Activated CD4-positive, alpha-beta T cell treated with anti-CD3 and anti-CD28 coated beads for 24 hours (primary cell): ENCODE measurements around the gene SIRT4.
"Not testable (repeated sequence)": the region's sequence is repeated elsewhere in the genome, so short reads cannot be mapped to it uniquely, and the experiment has no call there.

Experiments
- DNase-seq, 2 donors: peaks; one replicate each; pipeline ENCODE4 v3.0.0-alpha.2; 2020; ENCODE audit warnings: low read depth in 2 of 2

The SIRT4 gene

DNA sequence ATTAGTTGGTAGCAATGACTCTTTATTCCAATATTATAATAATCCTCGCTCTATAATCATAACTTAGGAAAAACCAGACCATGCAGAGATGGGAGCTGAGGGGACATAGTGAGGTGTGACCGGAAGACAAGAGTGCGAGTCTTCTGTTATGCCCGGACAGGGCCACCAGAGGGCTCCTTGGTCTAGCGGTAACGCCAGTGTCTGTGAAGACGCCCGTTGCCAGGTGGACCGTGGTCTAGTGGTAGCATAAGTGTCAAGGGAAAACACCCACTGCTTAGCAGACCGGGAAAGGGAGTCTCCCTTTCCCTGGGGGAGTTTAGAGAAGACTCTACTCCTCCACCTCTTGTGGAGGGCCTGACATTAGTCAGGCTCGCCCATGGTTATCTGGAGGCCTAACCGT, 33.3 kb downstream of the SIRT4 start:
- DNase-seq: peak in 1 of 2 donors; percentile 33

DNA sequence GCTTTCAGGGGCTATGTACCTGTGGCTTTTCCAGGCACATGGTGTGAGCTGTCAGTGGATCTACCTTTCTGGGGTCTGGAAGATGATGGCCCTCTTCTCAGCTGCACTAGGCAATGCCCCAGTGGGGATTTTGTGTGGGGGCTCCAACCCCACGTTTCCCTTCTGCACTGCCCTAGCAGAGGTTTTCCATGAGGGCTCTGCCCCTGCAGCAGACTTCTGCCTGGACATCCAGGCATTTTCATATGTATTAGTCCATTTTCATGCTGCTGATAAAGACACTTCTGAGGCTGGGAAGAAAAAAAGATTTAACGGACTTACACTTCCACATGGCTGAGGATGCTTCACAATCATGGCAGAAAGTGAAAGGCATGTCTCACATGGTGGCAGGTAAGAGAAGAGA, 34.3 kb downstream of the SIRT4 start:
- DNase-seq: not testable (repeated sequence)

DNA sequence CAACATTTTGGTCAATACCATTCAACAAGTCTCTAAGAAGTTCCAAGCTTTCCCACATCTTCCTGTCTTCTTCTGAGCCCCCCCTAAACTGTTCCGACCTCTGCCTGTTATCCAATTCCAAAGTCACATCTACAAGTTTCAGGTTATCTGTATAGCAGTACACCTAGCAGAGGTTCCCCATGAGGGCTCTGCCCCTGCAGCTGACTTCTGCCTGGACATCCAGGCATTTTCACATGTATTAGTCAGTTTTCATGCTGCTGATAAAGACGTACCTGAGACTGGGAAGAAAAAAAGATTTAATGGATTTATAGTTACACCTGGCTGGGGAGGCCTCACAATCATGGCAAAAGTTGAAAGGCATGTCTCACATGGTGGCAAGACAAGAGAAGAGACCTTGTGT, 35.6 kb downstream of the SIRT4 start:
- no peak for DNase-seq

DNA sequence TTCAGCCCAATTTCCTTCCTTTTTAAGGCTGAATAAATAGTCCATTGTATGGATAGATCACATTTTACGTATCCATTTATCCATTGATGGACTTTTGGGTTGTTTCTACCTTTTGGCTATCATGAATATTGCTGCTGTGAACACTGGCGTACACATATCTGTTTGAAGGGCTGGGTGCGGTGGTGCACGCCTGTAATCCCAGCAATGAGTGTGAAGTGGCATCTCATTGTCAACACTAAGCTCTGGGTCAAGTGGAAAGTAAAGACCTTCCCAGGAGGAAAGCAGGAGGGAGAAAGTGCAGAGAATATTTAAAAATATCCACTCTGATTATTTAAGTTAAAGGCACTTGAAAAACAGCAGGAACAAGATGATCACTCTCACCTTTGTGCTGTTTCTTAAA, 37.1 kb downstream of the SIRT4 start:
- DNase-seq: no peak

DNA sequence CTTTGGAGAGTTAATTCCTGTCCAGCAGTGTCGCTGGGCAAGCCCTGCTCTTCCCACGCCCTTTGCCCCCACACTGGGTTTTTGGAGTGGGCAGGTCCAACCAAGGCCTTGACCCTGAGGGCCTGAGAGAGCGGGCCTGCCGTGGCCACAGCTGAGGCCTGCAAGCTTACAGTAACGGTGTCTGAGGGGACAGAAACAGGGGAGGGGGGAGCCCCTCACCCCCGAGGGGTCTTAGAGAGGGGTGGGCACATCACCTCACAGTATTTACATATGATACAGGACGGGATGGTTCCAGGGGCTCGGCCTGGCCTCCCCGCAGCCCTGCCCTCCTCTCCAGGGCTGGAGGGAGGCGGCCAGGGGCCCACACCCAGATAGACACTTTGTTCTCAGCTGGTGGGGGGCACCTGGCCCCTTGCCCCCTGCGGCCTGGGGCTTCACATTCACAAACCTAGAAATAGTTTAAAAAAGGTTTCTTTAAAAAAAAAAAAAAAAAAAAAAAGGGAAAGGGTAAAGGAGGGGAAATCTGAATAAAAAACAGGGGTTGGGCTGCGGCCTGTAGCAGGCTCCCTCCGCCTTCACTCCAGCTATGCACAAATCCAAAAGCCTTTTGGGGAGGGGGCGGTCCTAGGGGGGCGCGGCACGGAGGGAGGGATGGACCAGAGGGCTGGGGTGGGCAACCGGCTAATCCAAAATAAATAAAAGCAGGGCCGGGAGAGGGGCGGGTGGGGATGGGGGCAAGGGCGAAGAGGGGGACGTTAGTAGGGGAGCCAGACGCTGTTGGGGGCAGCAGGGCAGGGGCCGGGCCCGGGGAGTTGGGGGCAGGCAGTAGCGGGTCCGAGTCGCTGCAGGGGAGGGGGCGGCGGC, 40.3 kb downstream of the SIRT4 start:
- DNase-seq: no peak

DNA sequence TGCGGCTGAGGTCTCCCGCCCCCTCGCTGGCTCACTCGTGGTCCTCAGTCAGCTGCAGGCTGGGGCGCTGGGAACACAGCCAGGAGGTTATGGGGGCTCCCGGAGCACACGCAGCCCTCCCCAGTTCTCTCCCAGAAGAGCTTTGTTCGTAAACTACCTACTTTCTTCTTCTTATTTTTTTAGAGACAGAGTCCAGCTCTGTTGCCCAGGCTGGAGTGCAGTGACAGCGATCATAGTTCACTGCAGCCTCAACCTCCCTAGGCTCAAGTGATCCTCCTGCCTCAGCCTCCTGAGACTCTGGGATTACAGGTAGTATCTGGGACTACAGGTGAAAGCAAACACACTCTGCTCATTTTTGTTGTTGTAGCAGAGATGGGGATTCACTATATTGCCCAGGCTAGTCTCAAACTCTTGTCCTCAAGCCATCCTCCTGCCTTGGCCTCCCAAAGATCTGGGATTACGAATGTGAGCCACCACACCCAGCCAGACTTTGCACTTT, 41.0 kb downstream of the SIRT4 start:
- no peak for DNase-seq

DNA sequence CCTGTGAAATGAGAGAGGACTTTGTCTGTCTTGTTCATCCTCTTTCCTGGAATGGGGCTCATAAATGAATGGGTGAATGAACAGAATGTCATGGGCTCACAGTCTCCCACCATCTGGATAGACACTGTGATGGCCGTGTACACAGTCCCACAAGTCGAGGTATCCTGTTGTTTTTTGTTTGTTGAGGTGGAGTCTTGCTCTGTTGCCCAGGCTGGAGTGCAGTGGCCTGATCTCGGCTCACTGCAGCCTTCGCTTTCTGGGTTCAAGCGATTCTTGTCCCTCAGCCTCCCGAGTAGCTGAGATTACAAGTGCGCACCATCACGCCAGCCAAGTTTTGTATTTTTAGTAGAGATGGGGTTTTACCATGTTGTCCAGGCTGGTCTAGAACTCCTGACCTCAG, 41.6 kb downstream of the SIRT4 start:
- DNase-seq: no peak

DNA sequence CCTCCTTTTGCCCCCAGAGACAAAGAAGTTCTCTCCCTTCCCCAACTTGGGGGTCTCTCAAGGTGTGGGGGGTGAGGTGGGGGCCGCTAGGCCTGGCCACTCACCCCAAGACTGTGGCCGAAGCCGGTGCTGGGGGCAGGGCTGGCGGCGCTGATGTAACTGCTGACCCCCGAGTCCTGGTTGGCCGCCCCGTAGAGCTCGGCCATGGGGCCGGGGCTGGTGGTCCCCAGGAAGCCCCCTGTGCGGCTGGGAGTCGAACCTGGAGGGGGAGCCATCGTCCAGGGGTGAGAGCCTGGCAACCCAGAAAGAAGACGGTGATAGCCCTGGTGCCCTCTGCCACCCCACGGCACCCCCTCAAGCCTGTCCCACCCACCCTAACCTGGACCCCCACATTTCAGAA, 43.9 kb downstream of the SIRT4 start:
- DNase-seq: no peak

DNA sequence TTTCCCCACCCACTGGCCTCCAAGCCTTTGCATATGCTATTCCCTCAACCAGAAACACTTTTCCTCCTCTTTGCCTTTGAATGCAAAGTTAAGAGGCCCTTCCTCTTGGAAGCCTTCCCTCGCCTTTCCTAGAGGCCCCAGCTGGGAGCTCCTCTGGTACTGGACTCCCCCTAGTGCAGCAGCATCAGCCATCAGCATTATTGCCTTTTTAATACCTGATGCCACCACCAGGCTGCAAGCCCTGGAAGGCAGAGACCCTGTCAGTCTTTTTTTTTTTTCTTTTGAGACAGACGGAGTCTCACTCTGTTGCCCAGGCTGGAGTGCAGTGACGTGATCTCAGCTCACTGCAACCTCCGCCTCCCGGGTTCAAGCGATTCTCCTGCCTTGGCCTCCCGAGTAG, 44.6 kb downstream of the SIRT4 start:
- no peak for DNase-seq

DNA sequence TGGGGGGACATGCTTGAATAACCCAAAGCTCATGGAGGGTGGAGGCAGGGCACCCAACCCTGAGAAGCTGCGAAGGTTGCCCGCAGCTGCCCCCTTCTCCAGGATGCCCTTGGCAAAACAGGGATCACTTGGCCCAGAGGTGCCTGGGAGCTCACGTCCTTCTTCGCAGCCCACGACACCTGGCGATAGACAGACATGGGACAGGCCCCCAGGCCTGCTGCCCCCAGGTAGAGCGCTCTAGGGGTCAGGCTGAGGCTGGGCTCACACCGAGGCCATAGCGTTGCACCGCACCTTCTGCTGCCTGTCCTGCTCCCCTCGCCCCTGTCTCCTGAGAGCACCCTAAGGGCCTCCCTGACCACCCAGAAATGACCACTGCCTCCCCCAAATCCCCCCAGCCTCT, 45.6 kb downstream of the SIRT4 start:
- DNase-seq: no peak

DNA sequence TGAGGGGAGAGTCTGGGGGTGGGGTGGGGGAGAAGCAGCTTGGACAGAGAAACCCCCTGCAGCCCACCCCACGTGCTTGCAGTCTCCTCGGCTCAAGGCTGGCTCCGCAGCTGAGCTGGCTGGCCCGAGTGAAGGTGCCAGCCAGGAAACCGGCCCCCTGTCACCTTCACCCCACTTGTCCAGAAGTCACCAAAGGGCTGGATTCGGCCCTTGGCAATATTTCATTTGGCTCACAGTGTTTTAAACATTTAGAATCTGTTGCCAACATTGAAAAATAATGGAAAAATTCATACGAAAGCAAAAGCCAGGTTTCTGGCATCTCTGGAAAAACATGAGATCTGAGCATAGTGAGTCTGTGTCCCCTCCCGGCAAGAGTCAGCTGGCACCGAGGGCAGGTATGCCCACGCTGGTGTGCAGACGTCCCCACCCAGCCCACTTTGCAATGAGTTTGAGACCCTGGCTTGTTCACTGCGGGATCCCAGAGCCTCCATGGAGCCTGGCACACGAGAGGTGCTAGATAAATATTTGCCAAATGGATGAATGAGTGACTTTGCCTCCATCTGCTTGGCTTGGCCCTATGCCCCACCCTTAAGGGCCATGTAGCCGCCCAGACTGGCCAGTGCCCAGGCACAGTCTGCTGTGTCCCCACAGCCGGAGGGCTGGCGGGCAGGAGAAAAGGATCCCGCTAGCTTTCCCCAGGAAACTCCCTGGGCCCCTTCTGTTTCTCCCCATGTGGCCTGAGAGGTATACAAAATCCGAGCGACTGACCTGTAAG, 48.6 kb downstream of the SIRT4 start:
- DNase-seq: no peak

DNA sequence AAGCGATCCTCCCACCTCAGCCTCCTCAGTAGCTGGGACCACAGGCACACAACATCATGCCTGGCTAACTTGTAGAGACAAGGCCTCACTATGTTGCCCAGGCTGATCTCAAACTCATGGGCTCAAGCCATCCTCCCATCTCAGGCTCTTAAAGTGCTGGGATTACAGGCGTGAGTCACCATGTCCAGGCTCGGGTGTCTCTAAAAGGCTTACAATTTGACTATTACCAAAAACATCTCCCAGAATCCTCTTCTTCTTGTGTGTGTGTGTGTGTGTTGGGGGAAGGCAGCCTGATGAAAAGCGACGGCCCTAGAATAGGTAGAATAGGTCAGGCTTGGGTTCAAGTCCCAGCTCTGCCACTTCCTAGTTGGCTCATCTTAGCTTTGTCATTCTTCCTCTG, 50.0 kb downstream of the SIRT4 start:
- DNase-seq: no peak

DNA sequence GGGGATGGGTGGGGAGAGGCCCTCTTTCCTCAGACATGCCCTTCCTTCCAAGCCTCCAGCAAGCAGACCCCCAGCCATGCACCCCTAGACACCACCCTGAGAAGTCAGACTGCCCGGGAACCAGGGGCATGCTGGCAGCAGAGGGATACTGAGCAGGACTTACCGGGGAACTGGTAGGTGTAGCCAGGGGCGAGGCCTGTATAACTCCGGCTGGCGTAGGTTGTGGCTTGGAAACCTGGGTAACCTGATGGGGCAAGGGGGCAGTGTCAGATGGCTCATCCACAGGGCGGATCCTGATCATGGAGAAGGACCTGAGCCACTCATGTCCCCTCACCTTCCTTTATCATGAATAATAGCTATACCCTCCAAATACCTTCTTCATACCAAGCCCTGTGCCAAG, 51.0 kb downstream of the SIRT4 start:
- DNase-seq: no peak

DNA sequence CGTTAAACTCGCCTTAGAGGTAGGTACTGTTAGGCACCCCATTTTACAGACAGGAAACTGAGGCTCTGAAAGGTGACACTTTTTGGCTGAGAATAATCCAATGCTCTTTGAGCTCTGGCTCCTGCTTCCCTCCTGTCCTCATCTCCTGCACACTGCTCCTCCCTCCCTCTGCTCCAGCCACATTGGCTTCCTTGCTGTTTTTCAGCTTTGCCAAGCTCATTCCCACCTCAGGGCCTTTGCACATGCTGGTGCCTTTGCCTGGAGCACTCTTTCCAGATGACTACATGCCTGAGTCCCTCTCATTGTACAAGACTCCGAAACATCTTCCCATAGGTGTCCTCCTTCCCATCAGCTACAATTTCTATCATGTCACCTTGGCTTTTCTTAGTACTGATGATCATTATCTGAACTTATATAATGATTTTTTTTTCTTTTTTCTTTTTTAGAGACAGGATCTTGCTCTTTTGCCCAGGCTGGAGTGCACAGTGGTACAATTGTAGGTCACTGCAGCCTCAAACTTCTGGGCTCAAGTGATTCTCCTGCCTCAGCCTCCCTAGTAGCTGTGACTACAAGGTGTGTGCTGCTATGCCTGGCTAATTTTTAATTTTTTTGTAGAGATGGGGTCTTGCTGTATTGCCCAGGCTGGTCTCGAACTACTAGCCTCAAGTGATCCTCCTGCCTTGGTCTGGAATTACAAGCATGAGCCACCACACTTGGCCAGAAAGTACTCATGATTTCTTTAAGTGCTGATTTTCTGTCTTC, 51.6 kb downstream of the SIRT4 start:
- no peak for DNase-seq

DNA sequence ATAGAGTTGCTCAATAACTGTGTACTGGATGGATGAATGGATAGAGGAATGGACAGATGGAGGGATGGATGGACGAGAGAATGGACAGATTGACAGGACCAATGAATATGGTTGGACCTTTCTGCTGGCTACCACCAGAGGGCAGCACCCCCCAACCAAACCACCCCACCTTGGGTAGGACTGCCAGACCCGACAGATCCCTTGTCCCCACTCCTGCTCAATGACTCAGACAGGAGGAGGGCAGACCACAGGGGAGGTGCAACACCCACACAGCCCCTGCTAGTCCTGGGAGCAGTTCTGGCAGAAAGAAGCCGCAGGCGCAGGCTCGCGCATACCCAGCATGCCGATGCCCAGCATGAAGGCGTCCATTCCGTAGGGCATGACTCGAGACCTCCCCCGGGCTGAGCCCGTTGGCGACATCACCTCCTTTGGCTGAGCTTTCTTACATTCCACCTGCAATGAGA, 54.5 kb downstream of the SIRT4 start:
- peak; percentile 61 to 73 for DNase-seq

DNA sequence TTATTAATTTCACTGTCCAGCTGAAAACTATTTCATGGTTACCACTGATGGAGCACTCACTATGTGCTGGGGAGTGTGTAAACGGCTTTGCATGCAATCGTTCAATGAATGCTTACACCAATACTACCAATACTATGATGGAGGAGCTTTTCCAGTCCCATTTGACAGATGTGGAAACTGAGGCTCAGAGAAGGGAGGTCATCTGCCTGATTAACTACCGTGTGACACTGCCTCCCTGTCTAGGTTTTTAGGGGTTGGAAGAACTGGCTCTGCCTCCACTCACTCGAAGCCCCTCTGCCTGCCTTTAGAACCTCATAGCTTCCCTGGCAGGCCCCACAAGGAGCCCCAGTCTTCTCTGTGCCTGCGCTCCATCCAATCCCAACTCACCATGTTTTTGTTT, 55.0 kb downstream of the SIRT4 start:
- DNase-seq: no peak

DNA sequence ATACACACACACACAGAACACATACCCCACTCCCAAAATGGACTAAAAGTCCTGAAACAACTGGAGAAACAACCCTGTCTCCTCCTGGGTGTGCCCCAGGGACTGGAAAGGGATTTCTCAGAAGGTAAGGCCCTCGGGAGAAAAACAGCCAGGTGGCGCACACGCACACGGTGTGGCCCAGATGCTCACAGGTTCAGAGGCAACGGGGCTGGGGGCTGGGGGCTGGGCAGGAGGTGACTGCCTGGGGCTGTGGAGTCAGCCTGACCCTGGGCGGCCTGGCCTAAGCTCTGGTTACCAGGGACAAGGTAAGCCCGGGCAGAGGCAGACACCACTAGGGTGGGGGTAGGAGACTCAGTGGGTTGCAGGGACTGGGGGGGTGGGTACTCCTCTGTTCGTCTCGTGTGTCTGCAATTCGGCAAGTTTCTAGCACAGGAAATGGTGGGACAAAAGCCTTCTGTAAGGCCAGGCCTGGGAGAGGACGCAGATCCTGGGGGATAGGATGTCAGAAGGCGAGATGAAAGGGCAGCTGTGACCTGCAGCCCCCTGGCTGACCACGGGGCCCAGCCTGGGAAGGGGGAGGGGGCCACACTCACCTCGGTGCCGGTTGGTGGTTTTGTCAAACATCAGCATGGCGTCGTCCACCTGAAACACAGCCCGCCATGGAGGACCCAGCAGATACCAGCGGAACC, 56.4 kb downstream of the SIRT4 start:
- DNase-seq: no peak

DNA sequence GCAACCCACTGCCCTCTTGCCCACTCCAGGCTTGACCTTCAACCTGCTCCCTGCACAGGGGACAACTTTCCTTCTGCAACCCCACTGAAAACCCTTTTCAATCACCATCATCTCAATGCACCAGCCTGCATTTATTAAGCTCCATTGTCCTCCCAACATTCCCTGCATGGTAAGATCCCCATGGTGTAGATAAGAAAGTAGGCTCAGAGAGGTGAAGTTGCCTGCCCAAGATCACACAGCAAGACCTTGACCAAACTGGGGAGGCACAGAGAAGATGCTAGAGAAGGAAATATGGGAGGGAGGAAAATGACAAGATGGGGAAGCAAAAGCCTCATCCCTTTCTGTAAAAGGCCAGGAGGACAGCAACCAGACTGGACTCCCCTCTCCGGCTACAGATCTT, 57.0 kb downstream of the SIRT4 start:
- no peak for DNase-seq

DNA sequence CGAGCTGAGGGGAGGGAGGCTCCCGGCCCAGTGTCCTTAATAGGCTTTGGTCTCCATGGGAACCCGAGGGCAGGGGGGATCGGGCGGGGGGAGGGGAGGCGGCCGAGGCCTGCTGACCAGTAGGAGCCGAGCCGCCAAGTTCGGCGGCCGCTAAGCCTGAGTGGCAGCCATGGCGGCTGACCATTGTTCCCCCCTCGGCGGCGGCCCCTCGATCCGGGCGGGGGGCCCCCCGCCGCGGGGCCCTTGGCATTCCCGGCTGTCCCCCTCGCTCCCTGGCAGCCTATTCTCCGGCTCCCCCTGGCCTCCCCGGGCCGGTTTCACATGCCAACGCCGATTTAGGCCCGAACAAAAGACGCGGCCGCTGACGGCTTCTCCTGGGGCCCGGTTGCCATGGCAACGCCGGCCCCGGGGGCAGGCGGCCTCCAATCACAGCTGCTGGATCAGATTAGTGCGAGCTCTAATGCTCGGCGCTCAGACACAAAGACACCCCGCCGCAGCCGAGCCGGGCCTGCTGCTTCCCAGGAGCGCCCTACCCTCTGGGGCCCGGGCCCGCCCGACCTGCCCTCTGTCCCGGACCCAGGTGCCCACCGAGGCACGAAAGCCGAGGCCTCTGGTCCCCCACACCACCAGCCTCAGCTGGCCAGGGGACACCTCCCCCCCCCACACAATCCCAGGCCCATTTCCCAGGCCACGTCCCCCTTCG, 59.5 kb downstream of the SIRT4 start:
- DNase-seq: no peak
